ENCODE results near the gene GALR2.
A peak's percentile ranks its signal among the peaks of the same experiment; 100 is the strongest.

GALR2 gene

GRCh38 chr17:76102944-76103273 lies 28.3 kb downstream of the GALR2 start:
- no peak for DNase-seq

DNA sequence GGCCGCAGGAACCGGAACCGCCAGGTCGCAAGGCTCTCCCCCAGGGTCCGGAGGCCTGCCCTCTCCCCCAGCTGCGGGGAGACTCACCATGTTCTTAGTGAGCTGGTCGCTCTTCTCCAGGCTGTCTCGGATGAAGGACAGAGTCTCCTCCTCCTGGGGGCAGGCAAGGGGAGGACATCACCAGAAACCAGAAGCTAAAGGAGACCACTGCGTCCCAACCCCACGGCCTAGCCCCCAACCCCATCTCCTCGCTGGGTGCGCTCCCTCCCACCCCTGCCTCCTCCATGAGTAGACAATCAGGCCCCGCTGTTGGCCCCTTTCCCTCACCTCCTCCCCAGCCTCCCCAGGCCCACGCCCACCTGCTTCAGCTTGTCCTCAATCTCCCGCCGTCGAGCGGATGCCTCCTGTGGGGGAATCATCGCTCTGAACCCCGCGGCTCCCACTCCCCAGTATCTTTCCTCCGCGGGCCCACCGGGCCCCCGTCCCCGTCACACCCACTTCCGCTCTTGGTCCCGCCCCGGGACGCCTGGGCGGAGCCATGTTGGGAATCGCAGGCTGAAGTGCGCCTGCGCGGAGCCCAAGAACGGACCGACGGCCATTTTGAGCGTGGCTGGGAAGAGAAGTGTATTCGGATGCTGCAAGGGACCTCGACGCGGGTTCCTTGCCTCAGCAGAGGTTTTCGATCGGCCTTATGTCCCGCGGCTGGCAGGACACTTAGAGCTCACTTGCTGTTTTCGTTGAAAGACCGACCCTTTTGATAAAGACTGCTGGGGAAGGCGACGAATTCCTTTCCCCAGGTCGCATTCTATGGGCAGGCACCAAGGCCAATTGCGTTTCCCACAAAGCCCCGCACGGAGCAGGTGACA lies 28.9 kb downstream of the GALR2 start, which contains the start of gene EXOC7:
Gene EXOC7 (minus strand): TSS at position 514 of the 866 bp plus-strand sequence. CDS start 95 bp downstream, at position 419.
- peak; percentile 93 for DNase-seq

GRCh38 chr17:76104140-76104895 lies 29.7 kb downstream of the GALR2 start:
- DNase-seq: no peak

DNA sequence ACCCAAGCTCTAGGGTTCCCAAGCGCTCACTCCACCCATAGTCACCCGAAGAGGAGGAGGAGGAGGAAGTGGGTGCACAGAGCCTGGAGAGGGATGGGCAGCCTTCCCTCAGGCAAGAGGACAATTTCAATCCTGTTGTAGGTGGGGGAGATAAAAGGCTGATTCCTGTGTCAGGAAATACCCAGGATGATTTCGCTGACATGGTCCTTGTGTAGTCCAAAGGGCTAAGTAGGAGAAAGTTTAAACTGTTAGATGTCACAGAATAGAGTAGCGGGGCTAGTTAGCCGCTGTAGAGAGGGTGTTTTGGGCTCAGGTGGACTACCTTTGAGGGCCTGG lies 30.3 kb downstream of the GALR2 start:
- no peak for DNase-seq

DNA sequence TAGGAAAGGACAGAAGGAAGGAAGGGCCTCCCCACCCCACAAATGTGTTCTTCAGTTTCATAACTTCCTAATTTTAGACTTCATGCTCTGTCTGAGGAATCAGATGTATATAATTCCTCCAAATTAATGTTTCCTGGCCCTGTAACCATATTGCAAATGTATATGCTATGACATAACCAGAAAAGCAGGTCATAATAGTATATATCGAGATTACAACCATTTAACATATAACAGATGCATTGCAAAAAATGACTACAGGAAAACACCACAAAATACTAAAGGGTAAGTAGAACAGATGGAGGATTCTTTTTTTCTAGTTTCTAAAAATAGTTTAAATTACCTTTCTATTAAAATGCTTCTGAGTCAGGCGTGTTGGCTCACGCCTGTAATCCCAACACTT lies 32.1 kb downstream of the GALR2 start:
- DNase-seq: no peak

GRCh38 chr17:76107509-76107908 lies 32.9 kb downstream of the GALR2 start:
- DNase-seq: peak; percentile 47

- no peak for DNase-seq
Observed at GRCh38 chr17:76111956-76112355, 37.4 kb downstream of the GALR2 start.

- no peak for DNase-seq
Observed at GRCh38 chr17:76115138-76115754, 40.7 kb downstream of the GALR2 start.

DNA sequence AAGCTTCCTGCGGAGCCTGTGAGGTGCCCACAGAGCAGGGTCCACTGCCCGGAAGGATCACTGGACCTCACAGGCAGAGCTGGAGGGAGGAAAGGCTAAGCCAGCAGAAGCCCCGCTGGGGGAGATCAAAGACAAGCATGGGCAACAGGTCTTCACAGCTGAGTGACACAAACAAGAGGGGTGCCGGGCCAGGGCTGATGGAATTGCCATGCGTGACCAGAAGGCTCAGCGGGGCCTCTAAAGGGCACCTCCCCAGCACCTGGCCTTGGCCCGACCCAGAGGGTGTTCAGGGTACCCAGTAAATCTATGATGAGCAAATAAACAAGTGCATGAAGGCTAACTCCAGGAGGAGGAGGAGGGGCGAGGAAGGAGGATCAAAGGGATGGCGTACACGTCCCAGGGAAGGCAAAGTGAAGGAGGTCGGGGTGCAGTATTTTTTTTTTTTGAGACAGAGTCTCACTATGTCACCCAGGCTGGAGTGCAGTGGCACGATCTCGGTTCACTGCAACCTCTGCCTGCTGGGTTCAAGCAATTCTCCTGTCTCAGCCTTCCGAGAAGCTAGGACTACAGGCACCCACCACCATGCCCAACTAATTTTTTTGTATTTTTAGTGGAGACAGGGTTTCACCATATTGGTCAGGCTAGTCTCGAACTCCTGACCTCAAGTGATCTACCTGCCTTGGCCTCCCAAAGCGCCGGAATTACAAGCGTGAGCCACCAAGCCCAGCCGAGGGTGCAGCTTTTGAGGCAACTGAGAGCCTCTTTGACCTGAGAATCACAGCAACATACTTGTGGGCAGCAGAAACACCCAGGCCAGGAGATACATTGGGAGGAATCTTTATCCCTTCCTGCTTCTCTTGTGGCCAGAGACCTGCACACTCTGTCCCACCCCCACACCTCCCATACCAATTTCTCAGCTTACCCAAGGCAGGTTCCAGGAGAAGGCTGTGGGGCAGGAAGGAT lies 45.1 kb downstream of the GALR2 start:
- no peak for DNase-seq

DNA sequence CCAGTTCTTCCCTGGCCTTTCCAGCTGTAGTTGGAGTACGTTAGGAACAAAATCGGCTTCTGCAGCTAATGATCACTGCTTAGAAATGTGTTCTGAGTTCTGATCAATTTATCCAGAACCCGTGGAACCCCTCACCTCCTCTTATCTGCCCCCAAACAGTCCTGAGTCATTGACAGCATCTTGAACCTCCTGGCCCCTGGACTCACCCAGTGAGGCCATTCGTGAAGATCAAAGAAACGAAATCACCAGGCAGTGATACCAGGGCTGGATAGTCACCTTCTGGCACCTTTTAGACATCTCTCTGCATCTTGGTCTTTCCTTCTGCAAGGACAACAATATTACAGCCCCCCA lies 46.1 kb downstream of the GALR2 start:
- no peak for DNase-seq

DNA sequence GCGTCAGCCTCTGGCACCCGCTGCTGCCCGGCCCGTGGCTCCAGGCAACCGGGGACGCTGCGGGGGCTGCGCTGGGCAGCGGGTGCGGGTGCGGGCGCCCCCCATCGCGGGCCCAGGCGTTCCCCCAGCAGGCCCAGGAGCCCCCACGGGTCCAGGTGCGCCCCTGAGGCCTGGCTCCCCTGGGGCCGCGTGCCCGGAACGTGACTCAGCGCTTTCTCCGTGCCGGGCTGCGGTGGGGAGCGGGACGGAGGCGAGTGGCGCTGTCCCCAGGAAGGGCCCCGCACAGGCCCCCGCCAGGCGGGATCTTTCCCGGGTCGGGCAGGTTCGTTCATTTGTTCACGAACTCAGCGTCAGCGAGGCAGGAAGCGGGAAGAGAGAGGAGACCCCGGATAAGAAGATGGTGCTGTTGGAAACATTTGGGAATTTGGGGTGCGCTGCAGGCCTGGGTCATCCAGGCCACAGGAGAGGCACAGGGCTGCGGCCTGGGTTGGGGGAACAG lies 47.4 kb downstream of the GALR2 start:
- DNase-seq: no peak

DNA sequence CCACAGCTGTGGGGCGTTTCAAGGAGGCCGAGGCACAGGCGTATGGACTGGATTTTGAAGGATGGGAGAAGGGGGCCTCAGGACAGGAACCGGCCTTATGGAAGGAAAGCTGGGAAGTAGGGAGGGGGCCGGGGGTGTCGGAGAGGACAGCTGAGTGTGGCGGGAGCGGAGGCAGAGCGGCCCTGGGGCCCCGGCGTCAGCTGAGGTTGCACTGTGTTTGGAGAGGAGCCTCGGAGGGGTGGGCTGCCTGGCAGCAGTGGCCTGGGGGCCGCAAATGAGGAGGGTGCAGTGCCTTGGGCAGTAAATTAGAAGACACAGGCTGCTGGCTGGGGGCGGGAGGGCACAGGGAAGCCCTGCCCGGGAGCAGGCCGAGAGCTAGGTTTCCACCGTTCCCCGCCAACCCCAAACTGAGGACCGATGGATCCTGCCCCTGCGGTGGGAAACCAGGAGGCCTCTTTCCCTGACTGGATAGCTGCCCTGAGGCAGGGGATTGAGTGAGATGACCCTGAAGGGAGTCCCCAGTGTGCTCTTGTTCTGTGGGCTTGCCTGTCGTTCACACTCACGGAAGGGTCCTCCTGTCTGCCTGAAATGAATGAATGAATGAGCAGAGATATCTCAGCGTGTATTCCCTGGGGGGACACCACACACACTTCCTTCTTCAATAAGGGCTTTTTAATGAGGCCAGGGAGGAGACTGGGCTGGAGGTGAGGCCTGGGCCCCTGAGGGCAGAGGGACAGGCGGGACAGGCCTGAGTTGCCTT lies 48.0 kb downstream of the GALR2 start:
- no peak for DNase-seq

DNA sequence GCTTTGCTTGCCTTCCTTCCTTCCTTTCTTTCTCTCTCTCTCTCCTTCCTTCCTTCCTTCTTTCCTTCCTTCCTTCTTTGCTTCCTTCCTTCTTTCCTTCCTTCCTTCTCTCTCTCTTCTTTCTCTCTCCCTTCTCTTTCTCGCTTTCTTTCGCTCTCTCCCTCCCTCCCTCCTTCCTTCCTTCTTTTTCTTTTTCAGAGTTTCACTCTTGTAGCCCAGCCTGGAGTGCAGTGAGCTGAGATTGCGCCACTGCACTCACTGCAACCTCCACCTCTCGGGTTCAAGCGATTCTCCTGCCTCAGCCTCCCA lies 48.6 kb downstream of the GALR2 start:
- no peak for DNase-seq

DNA sequence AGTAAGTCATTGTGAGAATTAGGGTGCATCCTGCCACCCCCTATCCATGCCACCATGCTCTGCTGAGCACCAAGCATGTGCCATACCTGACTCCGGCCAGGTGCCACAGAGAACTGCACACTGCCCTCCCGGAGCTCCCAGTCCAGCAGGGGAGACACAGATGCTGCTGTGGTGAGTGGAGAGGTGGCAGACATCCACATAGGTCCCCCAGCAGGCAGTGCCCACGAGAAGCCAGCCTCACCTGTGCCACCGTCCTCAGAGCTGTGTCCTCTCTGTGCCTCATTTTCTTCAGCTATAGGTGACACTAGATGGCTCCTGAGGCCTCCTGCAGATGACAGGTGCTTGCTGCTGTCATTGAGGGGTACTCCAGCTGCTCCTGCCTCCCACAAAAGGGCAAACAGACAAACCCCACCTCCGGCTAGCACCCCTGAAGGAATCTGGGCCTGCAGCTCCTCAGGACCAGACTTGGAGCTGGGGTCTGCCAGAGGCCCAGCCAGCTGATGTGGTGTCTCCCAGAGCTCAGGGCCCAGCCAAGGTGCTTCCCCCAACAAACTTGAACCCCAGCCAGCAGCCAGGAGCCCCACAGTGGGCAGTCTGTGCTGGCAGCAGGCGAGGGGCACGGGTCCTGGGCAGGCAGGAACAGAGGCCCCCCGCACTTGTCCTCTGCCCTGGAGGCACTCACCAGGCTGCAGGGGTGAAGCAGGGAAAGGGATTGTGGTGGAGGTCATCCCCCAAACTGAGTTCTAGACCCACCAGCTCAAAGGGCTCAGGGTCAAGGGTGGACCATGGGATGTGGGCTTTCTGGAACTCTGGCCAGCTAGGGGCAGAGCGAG lies 49.4 kb downstream of the GALR2 start:
- DNase-seq: no peak

DNA sequence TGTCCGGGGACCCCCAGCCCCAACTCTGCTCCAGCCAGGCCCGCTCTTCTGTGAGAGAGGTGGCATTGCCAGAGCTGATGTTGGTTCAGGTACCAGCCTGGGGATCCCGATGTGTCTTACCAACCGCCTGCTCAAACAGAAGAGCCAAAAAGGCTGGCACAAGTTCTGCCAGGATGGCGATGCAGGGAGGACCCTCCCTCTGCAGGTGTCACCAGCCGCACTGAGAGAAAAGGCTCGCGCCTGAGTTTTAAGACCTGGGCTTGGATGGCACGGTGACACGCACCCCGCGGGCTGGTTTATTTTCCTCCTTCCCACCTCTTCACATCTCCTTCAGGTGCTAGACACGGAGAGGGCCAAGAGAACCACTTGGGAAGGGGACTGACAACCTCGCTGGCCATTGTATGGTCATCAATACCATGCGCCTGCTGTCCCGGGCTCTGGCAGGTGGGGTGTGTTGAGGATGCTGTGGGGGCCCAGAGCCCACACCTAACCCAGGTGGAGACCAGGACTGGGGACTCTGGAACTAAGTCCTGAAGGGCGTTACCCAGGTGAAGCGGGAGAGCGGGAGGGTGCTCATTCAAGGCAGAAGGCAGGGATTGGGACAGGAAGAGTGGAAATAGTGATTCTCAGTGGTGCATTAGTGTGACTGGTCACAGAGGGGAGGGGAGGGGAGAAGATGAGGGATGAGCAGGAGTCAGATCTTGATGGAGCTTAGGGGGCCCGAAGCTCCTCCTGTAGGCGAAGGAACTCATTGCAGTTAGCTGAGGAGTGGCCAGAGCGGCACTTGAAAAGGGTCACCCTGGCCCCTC lies 50.2 kb downstream of the GALR2 start:
- no peak for DNase-seq

DNA sequence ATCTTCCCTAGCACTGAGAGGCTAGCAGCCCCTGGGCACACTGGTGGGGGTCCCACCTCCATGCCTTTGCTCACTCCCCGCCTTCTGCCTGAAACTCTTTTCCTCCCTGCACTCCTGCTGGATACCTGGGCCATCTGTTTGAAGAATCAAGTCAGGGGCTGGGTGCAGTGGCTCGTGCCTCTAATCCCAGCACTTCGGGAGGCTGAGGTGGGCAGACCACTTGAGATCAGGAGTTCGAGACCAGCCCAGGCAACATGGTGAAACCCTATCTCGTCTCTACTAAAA lies 50.8 kb downstream of the GALR2 start:
- DNase-seq: no peak

DNA sequence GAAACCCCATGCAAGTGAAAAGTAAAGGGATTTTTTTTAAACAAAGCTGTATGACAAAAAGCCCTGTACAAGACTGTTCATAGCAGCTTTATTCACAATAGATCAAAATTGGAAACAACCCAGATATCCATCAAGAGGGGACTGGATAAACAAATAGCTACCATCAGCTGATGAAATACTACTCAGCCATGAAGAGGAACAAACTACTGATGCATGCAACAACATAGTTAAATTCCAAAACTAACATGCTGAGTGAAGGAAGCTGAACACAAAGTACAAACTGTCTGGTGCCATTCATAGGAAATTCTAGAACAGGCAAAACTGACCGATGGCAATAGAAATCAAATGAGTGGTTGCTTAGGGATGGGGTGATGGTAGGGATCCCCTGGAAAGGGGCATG lies 51.3 kb downstream of the GALR2 start:
- DNase-seq: no peak
